ENCODE results near the gene ORAI1.

- TF ChIP-seq, protein P1, sequence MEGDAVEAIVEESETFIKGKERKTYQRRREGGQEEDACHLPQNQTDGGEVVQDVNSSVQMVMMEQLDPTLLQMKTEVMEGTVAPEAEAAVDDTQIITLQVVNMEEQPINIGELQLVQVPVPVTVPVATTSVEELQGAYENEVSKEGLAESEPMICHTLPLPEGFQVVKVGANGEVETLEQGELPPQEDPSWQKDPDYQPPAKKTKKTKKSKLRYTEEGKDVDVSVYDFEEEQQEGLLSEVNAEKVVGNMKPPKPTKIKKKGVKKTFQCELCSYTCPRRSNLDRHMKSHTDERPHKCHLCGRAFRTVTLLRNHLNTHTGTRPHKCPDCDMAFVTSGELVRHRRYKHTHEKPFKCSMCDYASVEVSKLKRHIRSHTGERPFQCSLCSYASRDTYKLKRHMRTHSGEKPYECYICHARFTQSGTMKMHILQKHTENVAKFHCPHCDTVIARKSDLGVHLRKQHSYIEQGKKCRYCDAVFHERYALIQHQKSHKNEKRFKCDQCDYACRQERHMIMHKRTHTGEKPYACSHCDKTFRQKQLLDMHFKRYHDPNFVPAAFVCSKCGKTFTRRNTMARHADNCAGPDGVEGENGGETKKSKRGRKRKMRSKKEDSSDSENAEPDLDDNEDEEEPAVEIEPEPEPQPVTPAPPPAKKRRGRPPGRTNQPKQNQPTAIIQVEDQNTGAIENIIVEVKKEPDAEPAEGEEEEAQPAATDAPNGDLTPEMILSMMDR (IDR thresholded peaks at IDR 0.05; ENCODE audit: insufficient read depth, low read length) = no peak
- TF ChIP-seq, protein P2, sequence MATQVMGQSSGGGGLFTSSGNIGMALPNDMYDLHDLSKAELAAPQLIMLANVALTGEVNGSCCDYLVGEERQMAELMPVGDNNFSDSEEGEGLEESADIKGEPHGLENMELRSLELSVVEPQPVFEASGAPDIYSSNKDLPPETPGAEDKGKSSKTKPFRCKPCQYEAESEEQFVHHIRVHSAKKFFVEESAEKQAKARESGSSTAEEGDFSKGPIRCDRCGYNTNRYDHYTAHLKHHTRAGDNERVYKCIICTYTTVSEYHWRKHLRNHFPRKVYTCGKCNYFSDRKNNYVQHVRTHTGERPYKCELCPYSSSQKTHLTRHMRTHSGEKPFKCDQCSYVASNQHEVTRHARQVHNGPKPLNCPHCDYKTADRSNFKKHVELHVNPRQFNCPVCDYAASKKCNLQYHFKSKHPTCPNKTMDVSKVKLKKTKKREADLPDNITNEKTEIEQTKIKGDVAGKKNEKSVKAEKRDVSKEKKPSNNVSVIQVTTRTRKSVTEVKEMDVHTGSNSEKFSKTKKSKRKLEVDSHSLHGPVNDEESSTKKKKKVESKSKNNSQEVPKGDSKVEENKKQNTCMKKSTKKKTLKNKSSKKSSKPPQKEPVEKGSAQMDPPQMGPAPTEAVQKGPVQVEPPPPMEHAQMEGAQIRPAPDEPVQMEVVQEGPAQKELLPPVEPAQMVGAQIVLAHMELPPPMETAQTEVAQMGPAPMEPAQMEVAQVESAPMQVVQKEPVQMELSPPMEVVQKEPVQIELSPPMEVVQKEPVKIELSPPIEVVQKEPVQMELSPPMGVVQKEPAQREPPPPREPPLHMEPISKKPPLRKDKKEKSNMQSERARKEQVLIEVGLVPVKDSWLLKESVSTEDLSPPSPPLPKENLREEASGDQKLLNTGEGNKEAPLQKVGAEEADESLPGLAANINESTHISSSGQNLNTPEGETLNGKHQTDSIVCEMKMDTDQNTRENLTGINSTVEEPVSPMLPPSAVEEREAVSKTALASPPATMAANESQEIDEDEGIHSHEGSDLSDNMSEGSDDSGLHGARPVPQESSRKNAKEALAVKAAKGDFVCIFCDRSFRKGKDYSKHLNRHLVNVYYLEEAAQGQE (IDR thresholded peaks at IDR 0.05; ENCODE audit: insufficient replicate concordance, low read depth) = no peak
These were observed 43.6 kb upstream of the ORAI1 start for GRCh38 chr12:121582583-121583333.
